ENCODE data around the gene DBN1.

The DBN1 gene

DNA sequence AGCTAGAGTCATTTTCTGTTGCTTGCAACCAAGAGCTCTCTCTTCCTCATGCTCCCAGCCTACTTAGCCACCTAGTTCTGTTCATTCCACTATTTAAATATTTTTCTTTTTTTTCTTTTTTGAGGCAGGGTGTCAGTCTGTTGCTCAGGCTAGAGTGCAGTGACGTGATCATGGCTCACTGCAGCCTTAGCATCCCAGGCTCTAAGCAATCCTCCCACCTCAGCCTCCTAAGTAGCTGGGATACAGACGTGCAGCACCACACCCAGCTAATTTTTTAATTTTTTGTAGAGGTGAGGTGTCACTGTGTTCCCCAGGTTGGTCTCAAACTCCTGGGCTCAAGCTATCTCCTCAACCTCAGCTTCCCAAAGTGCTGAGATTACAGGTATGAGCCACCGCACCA lies 59.0 kb downstream of the DBN1 start:
- no peak for DNase-seq
- TF ChIP-seq CTCF (IDR thresholded peaks at IDR 0.05; ENCODE audit: low read depth, low read length): no peak

DNA sequence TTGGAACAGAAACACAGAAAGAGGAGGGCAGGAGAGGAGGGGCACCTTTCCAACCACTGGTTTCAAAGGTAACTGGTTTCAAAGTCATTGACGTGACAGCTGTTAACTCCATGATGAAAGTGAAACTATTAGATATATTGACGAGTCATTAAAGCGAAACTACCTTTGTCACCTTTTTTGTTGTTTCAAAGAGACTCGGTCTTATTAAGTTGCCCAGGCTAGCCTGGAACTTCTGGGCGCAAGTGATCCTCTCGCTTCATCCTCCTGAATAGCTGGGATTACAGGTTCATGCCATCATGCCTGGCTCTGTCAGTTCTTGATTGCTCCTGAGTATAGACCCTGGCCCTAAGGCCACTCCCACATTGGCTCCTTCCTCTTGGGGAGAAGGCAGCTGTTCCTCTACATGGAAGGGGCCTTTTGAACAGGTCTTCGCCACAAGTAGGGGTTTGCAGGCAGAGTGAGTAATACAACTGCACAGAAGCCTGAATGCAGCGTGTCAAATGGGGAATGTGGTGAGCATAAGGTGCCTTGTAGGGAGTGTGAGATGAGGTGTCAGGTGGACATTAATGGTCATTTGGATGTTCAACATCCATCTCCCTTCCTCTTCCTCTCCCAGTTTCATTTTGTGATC lies 60.7 kb downstream of the DBN1 start:
- Histone ChIP-seq H3K4me1 (no peaks in the 10 kb centered on the region), H3K27me3 (no peaks in the 10 kb centered on the region), H3K9me3 (no peaks in the 10 kb centered on the region), H3K36me3 (no peaks in the 10 kb centered on the region), H3K4me3 (ENCODE audit: low read depth, low read length) (no peak overlapping the region)
- no peak for TF ChIP-seq CTCF (IDR thresholded peaks at IDR 0.05; ENCODE audit: low read depth, low read length)
- no peak for DNase-seq

More for the DNA sequence above, 59.0 kb downstream of the DBN1 start:
- Histone ChIP-seq H3K9me3 (no peaks in the 10 kb centered on the region), H3K4me1 (no peaks in the 10 kb centered on the region), H3K27me3 (no peaks in the 10 kb centered on the region), H3K4me3 (ENCODE audit: low read depth, low read length) (no peak overlapping the region), H3K36me3 (no peaks in the 10 kb centered on the region)

DNA sequence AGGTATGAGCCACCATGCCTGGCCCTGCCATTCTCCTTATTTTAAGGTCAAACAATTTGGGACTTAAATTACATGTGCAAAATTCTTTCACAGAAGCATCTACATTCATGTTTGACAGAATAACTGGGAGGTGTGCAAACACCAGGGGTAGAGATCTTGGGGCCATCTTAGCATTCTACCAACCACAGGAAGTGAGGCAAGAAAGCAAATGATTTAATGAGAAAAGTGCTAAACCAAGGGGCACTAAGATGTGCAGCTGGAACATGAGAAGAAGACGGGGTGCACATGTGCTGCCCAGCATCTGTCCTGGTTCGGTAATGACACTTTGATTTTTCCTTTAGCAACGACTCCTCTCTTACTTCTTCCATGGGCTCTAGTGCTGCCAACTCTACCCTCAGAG lies 62.9 kb downstream of the DBN1 start:
- Histone ChIP-seq H3K4me1 (no peaks in the 10 kb centered on the region), H3K36me3 (no peaks in the 10 kb centered on the region), H3K27me3 (no peaks in the 10 kb centered on the region), H3K4me3 (ENCODE audit: low read depth, low read length) (no peak overlapping the region), H3K9me3 (no peaks in the 10 kb centered on the region)
- TF ChIP-seq CTCF (IDR thresholded peaks at IDR 0.05; ENCODE audit: low read depth, low read length): no peak
- no peak for DNase-seq

- no peak for DNase-seq
- H3K27me3 ChIP-seq: no peaks in the 10 kb centered on the region
These were observed 64.2 kb downstream of the DBN1 start, which contains the start of gene F12 for GRCh38 chr5:177409043-177409801. Gene F12 (minus strand): TSS chr5:177409564. CDS start chr5:177409527, 37 bp downstream.

More at GRCh38 chr5:177409043-177409801, 64.2 kb downstream of the DBN1 start, which contains the start of gene F12:
- TF ChIP-seq CTCF (IDR thresholded peaks at IDR 0.05; ENCODE audit: low read depth, low read length): no peak
- no peaks in the 10 kb centered on the region for H3K36me3 ChIP-seq
- no peaks in the 10 kb centered on the region for H3K9me3 ChIP-seq
- no peak within 1 kb of the TSS for H3K4me3 ChIP-seq (ENCODE audit: low read depth, low read length)
- H3K4me1 ChIP-seq: peaks cover 6% of the 10 kb centered on the region

All from BE2C (cell line).